Measurements from ENCODE around the gene KDM3A. TPM values are rescaled to one million over a fixed set of nuclear protein-coding genes. Genes with fewer than 3 reads are reported as not detected.

Gene KDM3A
- total RNA-seq, 1 experiment from 2014 or later, result 52.6 TPM

DNA sequence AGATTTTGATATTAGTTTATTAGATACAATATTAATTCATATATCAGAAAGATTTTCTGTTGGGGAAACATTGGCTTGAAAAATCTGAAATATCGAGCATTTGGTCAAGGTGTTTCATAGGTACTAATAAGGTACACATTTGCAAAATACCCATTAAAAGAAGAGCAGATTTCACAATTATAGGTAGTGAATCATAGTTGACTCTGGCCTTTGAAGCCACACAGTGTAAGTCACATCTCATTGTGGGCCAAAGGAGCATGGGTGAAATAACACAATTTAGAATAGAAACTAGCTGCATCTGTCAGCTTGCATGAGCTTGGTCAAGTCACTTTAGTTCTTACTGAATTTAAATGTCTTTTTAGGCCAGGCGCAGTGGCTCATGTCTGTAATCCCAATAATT lies 4.9 kb downstream of the KDM3A start:
- Histone ChIP-seq H3K79me2 (ENCODE audit: insufficient read depth, low read length) (peaks cover 65% of the 10 kb centered on the region), H2AFZ (ENCODE audit: low read depth, low read length, poor library complexity, severe bottlenecking) (no peak overlapping the region), H3K36me3 (ENCODE audit: control insufficient read depth in 1 of 2, insufficient read depth in 2 of 2, low read length in 2 of 2) (peaks cover 8 to 15% of the 10 kb centered on the region in 2 experiments; a peak in 3 of 4 replicates), H3K27ac (ENCODE audit: low read depth, low read length) (no peak overlapping the region), H3K9ac (ENCODE audit: low read length) (no peak overlapping the region), H3K9me3 (ENCODE audit: control insufficient read depth in 1 of 2, insufficient read depth in 1 of 2, low read depth in 1 of 2, low read length in 2 of 2) (no peaks in the 10 kb centered on the region), H3K9me2 (ENCODE audit: insufficient read depth) (no peaks in the 10 kb centered on the region), H4K20me1 (ENCODE audit: insufficient read depth) (no peaks in the 10 kb centered on the region; the same call in 1 of the 2 replicates), H3K4me2 (ENCODE audit: low read length) (no peak overlapping the region), H3K4me3 (replicated peaks in 1 of 2; ENCODE audit: low read depth in 1 of 2, low read length in 2 of 2) (no peak overlapping the region), H3K27me3 (ENCODE audit: insufficient read depth, low read length) (no peaks in the 10 kb centered on the region), H3K4me1 (ENCODE audit: control insufficient read depth in 1 of 2, insufficient read depth in 2 of 2, low read length in 2 of 2) (peaks cover 5 to 12% of the 10 kb centered on the region in 2 experiments)
- intact Hi-C loops (cut with micrococcal nuclease), result no loop called here
- TF ChIP-seq ZBTB33 (IDR thresholded peaks at IDR 0.05; ENCODE audit: extremely low read depth, insufficient replicate concordance, low read length), result no peak
- no peak for TF ChIP-seq ZNF274 (IDR thresholded peaks at IDR 0.05; ENCODE audit: low read depth, low read length)
- no peak for TF ChIP-seq EGR1 (IDR thresholded peaks at IDR 0.05; ENCODE audit: low read depth)
- no peak for TF ChIP-seq SIN3A (IDR thresholded peaks at IDR 0.05; ENCODE audit: low read depth)
- TF ChIP-seq, protein P1, sequence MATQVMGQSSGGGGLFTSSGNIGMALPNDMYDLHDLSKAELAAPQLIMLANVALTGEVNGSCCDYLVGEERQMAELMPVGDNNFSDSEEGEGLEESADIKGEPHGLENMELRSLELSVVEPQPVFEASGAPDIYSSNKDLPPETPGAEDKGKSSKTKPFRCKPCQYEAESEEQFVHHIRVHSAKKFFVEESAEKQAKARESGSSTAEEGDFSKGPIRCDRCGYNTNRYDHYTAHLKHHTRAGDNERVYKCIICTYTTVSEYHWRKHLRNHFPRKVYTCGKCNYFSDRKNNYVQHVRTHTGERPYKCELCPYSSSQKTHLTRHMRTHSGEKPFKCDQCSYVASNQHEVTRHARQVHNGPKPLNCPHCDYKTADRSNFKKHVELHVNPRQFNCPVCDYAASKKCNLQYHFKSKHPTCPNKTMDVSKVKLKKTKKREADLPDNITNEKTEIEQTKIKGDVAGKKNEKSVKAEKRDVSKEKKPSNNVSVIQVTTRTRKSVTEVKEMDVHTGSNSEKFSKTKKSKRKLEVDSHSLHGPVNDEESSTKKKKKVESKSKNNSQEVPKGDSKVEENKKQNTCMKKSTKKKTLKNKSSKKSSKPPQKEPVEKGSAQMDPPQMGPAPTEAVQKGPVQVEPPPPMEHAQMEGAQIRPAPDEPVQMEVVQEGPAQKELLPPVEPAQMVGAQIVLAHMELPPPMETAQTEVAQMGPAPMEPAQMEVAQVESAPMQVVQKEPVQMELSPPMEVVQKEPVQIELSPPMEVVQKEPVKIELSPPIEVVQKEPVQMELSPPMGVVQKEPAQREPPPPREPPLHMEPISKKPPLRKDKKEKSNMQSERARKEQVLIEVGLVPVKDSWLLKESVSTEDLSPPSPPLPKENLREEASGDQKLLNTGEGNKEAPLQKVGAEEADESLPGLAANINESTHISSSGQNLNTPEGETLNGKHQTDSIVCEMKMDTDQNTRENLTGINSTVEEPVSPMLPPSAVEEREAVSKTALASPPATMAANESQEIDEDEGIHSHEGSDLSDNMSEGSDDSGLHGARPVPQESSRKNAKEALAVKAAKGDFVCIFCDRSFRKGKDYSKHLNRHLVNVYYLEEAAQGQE (IDR thresholded peaks at IDR 0.05; ENCODE audit: low read depth), result no peak
- TF ChIP-seq EZH2phosphoT487 (IDR thresholded peaks at IDR 0.05; ENCODE audit: borderline replicate concordance), result no peak
- no peak for TF ChIP-seq POLR2A (IDR thresholded peaks at IDR 0.05; ENCODE audit: borderline replicate concordance, extremely low read depth, insufficient read depth, insufficient read length)
- no peak for TF ChIP-seq FOSL1 (IDR thresholded peaks at IDR 0.05; ENCODE audit: low read depth)
- no peak for TF ChIP-seq ELF1 (IDR thresholded peaks at IDR 0.05; ENCODE audit: borderline replicate concordance, low read depth)
- TF ChIP-seq POLR2AphosphoS5 (IDR thresholded peaks at IDR 0.05; ENCODE audit: low read depth, low read length), result no peak
- TF ChIP-seq TCF7L2 (IDR thresholded peaks at IDR 0.05; ENCODE audit: borderline replicate concordance, extremely low read depth, insufficient read depth, insufficient read length), result no peak
- no peak for TF ChIP-seq JUND (IDR thresholded peaks at IDR 0.05)
- TF ChIP-seq, protein P2, sequence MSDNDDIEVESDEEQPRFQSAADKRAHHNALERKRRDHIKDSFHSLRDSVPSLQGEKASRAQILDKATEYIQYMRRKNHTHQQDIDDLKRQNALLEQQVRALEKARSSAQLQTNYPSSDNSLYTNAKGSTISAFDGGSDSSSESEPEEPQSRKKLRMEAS (IDR thresholded peaks at IDR 0.05), result no peak
- TF ChIP-seq, protein P3, sequence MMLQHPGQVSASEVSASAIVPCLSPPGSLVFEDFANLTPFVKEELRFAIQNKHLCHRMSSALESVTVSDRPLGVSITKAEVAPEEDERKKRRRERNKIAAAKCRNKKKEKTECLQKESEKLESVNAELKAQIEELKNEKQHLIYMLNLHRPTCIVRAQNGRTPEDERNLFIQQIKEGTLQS (IDR thresholded peaks at IDR 0.05), result no peak
- no peak for TF ChIP-seq RAD21 (IDR thresholded peaks at IDR 0.05; ENCODE audit: low read depth)
- TF ChIP-seq EZH2 (IDR thresholded peaks at IDR 0.05), result no peak
- TF ChIP-seq CBX3 (IDR thresholded peaks at IDR 0.05; ENCODE audit: low read depth), result no peak
- ChIA-PET POLR2A (no interaction called here), RAD21 (ENCODE audit: low non-redundant PET in 1 of 2, low total read pairs in 2 of 2, uncharacterized antibody in 2 of 2, unreplicated experiment in 2 of 2) (no interaction called here), CTCF (no interaction called here)
- ATAC-seq (no peak), DNase-seq (ENCODE audit: low read depth, low spot score) (no peak)
- BruUV-seq (replicated peaks), result no TSS peak
